ENCODE data around the gene S1PR1.
"Not testable (repeated sequence)": the region's sequence is repeated elsewhere in the genome, so short reads cannot be mapped to it uniquely, and the experiment has no call there.

S1PR1 gene

DNA sequence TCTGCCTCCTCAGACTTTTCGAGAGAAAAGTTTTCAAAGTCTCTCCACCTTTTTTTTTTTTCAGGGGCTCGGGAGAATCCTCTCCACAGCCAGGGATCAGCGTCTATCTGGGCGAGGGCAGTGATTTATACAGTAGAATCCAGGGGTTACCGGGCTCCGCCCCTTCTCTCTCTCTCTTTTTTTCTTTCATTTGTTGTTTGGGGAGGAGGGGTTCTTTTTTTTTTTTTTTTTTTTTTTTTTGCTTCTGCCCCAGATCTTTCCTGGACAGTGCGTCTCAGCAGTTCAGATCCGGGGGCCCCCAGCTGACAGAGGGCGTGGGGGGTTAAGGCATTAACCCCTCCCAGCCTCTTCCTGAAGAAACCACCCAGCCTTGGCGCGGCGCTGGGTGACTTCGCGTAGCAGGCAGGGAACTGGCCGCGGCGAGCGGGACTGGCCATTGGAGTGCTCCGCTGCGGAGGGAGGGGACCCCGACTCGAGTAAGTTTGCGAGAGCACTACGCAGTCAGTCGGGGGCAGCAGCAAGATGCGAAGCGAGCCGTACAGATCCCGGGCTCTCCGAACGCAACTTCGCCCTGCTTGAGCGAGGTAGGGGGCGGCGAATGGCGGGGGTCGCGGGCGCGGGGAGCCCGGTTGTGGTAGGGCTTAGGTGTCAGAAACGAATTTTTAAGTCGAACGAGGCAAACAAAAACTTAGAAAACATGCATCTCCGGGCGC, at the start of gene S1PR1:
Gene S1PR1, plus strand, starts transcription at position 504 of the 713 bp plus-strand sequence. CDS start 1,966 bp downstream, outside the sequence.
- no peak for DNase-seq

DNA sequence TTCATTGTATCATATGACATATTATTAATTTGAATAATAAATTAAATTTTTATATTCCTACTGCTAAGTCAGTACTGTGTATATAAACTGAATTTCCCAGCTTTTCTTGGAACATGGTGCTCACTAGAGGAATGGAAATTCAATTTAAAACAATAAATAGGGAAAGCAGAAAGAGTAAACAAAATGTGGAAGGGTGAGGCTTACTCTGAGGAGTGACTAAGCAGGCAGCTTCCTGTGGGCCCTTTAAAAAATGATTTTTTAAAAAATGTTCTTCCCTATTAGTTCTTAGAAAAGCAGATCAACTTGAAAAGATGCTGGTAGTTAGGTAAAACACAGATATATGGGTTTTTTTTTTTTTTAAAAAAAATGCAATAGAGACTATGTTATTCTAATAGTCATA, 49.5 kb upstream of the S1PR1 start:
- DNase-seq = no peak

DNA sequence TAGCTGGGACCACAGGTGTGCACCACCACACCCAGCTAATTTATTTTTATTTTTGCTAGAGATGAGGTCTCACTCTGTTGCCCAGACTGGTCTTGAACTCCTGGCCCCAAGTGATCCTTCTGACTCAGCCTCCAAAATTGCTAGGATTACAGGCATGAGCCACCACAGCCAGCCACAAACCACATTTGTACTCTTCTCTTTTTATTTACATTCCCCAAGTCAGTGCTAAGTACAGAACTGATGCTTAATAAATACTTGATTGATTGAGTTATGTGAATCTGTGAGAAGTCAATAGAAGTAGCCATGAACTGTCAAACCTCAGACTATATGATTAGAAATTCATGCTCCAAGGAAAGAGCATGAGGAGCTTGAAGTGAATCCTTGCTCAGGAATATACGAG, 48.5 kb upstream of the S1PR1 start:
- DNase-seq = no peak

DNA sequence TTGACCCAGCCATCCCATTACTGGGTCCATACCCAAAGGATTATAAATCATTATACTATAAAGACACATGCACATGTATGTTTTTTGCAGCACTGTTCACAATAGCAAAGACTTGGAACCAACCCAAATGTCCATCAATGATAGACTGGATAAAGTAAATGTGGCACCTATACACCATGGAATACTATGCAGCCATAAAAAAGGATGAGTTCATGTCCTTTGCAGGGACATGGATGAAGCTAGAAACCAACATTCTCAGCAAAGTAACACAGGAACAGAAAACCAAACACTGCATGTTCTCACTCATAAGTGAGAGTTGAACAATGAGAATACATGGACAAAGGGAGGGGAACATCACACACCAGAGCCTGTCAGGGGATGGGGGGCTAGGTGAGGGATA, 47.9 kb upstream of the S1PR1 start:
- DNase-seq = not testable (repeated sequence)

GRCh38 chr1:101190441-101190840, 46.4 kb upstream of the S1PR1 start:
- no peak for DNase-seq

DNA sequence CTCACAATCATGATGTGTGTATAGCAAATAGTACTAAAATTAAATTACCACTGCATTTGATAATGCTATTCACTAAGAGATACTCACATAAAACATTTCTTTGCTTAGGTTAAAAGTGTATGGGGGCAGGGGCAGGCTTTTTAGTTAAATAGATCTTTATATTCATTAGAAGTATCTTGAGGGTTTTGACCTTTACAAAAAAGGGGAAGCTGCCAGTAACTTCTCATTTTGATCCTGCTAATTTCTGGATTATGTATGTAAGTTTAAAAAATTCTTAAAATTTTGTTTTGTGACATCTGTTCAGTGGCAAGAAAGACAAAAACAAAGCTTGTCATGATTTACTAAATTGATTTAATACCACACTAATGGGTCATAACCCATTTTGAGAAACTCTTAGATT, 45.8 kb upstream of the S1PR1 start:
- DNase-seq = no peak

GRCh38 chr1:101193733-101194169, 43.1 kb upstream of the S1PR1 start:
- DNase-seq = no peak

DNA sequence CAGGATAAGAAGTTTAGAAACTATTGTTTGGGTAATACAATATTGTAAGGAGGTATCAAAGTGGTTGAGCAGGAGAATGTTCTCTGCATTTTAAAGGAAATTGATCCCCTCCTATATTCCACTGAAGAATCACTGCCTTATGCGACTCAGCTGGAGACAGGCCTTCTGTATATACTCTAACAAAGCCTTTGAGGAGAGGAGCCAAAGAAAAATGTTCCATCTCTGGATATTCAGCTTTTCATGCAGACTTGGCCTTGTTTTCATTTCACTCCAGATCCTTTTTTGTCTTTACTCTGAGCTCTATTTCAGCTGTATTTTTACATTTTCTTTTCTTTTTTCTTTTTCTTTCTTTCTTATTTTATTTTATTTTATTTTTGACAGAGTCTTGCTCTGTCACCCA, 42.1 kb upstream of the S1PR1 start:
- no peak for DNase-seq

DNA sequence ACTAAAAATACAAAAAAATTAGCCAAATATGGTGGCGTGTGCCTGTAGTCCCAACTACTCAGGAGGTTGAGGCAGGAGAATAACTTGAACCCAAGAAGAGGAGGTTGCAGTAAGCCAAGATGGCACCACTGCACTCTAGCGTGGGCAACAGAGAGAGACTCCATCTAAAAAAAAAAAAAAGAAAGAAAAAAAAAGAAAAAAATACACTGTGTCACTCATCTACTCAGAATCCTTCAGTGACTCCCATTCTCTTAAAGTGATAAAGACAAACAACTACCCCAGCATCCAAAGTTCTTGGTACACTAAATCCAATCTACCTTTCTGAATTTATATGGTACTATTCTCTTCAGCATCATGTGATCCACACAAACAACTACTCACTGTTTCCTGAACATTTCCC, 40.2 kb upstream of the S1PR1 start:
- no peak for DNase-seq

DNA sequence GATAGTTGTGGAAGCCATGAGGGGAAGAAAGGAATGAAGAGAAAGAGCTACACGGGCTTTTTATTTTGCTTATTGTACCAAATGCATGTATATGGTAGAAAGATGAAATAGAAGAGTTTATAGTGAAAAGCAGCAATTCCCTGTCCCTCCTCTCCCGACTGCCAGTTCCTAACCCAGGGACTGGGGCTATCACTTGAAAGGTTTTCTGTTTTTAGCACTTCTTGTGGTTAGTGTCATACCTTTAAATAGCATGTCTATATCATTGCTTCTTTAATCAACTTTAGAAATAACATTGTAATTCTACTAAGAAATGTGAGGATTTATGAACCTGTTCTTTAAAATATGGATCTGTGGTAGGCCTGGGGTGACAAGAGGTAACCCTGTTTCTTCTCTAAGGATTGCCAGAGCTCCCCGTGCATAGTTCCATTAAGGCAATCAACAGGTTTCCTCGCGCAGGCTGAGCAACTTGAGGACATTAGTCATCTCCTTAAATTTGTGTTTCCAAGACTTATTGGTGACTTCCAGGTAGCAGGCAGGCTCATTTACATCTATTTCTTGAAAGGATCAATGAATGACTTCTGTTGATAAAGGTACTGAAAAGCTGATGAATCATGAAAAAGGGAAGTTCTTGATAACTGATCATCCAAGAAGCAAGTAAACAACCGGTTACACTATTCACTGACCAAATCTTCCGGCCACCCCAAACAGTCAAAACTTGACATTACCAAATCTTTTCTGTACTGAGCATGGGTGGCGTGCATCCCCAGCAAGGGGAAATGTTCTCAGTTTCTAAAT, 37.8 kb upstream of the S1PR1 start:
- DNase-seq = no peak

DNA sequence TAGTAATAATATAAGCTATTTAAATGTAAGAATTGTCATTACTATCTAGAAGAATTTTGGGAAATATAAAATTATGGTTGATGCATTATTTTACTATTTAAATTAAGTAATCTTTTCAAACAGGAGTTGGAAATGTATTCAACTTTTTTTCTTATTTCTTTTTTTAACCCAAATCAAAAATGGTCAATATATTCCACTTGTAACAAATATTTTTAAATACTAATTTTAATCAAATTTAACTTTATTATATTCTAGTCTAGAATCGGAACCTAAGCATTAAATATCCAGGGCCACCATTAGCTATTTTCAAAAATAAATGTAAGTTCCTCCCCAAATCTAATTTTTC, 37.2 kb upstream of the S1PR1 start:
- no peak for DNase-seq

GRCh38 chr1:101200513-101200912, 36.3 kb upstream of the S1PR1 start:
- DNase-seq = no peak

DNA sequence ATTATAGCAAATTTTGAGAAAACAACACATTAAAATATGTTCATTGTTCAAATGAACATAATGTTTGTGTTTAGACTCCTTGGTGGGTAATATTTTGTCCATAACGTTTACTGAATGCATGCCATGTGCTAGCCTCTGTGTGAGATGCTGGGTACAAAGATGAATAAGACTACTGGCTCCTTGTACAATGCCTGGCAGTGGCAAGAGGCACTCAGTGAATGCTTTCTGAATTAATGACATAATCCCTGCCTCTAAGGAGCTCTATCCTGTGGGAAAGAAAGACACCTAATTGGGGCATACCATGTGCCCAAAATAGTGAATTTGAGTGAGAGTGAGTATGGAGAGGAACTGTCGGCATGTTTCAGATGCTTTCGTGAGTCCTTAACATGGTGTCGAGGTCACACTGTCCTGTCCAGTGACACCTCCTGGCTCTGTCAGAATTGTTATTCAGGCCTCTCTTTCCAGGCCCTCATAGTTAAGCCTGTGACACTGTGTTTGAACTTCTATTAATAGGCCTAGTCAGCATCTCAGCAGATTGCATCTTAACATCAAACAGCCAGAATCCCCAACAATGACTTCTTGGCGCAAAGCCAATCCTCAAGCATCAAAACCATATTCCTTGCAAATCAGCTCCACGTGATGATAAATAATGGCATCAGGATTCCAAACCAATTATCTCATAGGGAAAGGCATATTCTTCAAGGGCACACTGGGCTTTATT, 32.8 kb upstream of the S1PR1 start:
- peak; percentile 95 for DNase-seq

GRCh38 chr1:101205457-101205856, 31.4 kb upstream of the S1PR1 start:
- no peak for DNase-seq

DNA sequence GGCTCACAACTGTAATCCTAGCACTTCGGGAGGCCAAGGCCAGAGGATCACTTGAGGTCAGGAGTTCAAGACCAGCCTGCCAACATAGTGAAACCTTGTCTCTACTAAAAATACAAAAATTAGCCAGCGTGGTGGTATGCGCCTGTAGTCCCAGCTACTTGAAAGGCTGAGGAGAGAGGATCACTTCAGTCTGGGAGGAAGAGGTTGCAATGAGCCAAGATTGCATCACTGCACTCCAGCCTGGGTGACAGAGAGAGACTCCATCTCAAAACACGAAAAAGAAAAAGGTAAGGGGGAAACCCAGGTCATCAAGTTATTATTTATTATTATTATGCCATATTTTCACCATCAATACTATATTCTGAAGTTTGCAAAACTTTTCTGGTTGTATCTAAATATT, 30.7 kb upstream of the S1PR1 start:
- DNase-seq = not testable (repeated sequence)

DNA sequence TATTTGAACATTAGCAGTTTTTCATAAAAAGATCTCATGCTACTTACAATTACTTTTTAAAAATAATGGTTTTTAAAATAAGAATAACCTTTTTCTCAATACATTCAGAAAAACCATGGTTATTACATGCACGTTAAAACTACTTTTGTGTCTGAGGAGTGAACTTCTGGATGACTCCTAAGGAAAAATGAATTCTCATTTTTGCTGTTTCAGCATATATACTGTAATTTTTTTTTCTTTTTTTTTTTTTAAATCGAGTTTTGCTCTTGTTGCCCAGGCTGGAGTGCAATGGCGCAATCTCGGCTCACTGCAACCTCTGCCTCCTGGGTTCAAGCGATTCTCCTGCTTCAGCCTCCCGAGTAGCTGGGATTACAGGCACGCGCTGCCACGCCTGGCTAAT, 29.5 kb upstream of the S1PR1 start:
- not testable (repeated sequence) for DNase-seq

GRCh38 chr1:101207891-101208290, 28.9 kb upstream of the S1PR1 start:
- DNase-seq = no peak

- DNase-seq = no peak
Measured at GRCh38 chr1:101215363-101216011, 21.3 kb upstream of the S1PR1 start.

DNA sequence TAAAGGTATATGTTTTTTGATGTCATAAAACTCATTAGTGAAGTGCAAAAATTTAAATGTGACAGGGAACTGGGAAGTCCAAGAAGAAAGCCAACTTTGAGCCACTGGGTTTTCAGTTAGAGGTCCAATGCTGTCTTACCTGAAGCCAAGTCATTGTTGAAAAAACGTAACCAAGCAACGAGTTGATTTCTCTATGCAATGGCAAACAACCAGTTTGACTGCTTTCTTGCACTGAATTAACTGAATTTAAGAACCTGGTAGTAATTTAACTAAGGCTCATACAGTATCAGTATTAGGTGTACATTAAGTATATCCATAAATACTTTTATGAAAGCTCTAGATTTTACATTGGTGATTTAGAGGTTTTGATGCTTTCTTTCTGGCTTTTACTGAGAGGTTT, 20.2 kb upstream of the S1PR1 start:
- DNase-seq = no peak

GRCh38 chr1:101217148-101217547, 19.7 kb upstream of the S1PR1 start:
- no peak for DNase-seq

DNA sequence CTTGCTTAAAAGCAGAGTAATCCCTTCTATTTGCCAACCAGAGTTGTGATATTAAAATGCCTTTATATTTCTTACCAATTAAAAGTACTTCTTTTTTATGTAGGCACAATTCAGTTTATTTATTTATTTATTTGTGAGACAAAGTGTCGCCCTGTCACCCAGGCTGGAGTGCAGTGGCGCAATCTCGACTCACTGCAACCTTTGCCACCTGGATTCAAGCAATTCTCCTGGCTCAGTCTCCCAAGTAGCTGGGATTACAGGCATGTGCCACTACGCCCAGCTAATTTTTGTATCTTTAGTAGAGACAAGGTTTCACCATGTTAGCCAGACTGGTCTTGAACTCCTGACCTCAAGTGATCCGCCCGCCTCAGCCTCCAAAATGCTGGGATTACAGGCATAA, 17.9 kb upstream of the S1PR1 start:
- not testable (repeated sequence) for DNase-seq

- no peak for DNase-seq
Measured at GRCh38 chr1:101219924-101220870, 16.6 kb upstream of the S1PR1 start.
